DMS114 treated with DMSO at 0.1 percent for 48 hours (cell line): ENCODE results near the gene GCN1.
"Not testable (repeated sequence)": the region's sequence is repeated elsewhere in the genome, so short reads cannot be mapped to it uniquely, and the experiment has no call there.

Source experiments
- DNase-seq: peaks from one replicate; lab custom pipeline; 2025; ENCODE audit not compliant: unreplicated experiment; lab: John Stamatoyannopoulos, UW

GCN1 gene

DNA sequence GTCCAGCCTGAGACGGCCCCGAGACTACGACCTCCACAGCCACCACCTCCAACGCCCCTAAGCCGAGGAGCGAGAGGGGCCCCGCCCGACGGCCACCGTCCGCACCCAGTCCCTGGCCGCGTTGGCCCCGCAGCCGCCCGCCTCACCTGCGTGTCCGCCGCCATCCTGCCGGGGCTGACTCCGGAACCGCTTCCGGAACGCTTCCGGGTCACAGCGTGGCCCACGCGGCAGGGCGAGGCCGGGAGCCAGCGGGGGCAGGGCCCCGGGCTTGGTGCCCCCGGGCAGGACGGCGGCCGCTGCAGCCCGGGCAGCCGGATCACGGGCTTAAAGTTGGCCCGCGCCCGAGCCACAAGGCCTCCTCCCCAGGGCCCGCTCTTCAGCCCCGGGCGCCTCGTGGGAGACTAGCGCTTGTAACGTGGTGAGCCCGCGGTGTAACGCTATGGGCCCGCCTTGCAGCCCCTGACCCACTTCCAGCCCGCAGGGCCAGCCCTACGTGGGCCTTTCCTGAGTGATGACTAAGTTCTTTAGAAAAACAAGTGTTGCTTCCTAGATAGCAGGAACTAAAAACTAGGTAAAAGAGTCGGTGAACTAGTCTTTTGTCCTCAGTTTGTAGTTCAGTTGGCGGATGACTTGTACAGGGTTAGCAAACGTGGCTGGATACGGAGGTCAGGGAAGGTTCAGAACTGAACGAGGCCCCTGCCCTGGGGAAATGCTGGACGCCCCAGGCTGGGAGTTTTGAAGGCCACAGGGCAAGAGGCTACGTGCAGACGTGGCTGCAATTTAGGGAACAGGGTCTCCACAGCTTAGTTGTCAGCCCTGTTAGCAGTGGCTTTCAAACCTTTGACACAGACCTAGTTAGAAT lies at the start of gene GCN1:
GCN1 (minus strand) TSS at position 182 of the 862 bp plus-strand sequence; CDS start at position 164, 18 bp downstream.
- peak; percentile 78 for DNase-seq

DNA sequence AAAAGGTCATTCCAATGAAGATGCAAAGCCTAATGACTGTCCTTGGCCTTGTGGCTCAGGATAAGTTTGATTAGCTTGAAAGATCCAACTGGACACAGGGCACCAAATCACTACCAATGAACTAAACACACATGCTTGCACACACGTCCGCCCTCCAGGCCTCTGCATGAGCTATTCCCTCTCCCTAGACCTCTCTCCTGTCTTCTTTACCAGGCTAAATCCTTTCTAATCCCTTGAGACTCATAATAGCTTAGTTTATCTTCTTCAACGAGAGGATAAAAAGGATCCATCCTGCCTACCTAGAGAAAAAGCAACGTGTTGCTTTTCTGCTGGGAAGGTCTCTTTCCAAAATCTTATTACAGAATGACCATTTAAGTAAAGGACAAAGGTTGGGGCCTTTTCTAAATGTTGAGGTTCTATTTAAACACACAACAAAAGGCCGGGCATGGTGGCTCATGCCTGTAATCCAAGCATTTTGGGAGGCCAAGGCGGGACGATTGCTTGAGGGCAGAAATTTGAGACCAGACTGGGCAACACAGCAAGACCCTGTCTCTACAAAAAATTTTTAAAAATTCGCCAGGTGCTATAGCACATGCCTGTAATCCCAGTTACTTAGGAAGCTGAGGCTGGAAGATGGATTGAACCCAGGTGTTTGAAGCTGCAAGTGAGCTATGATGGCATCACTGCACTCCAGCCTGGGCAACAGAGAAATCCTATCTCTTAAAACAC lies 48.6 kb upstream of the GCN1 start:
- no peak for DNase-seq

GRCh38 chr12:120242275-120242799 lies 47.8 kb upstream of the GCN1 start:
- DNase-seq: no peak

DNA sequence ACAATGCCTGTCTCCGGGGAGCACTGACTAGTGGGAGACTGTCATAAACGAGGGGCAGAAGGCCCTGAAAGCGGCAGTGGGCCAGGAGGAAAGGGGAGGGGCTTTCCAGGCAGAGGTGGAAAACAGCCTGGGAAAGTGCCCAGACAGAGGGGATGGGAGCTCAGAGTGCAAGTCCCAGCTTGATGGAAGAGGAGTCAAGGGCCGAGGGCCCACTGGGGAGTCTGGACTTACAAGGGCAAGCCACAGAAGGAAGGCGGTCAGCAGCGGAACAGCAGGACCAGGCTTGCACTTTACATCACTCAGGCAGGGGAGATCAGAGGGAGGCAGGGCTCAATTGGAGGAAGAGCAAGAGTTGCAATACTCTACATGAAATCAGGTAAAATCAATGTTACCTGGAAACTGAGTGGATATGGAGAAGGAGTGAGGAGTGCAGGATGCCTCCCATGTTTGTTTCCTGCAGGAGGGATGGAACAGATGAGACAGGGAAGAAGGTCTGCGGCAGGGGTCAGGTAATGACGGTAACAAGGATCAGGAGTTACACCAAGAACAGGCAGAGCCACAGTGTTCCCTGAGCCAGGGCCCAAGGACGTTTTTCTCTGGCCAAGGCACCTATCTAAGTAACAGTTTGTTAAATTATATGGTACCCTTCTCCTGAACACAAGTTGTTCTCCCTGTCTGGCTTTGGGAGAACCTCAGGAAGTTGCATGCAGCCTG lies 47.2 kb upstream of the GCN1 start:
- no peak for DNase-seq

- no peak for DNase-seq
These were observed 45.9 kb upstream of the GCN1 start for GRCh38 chr12:120240495-120240833.

DNA sequence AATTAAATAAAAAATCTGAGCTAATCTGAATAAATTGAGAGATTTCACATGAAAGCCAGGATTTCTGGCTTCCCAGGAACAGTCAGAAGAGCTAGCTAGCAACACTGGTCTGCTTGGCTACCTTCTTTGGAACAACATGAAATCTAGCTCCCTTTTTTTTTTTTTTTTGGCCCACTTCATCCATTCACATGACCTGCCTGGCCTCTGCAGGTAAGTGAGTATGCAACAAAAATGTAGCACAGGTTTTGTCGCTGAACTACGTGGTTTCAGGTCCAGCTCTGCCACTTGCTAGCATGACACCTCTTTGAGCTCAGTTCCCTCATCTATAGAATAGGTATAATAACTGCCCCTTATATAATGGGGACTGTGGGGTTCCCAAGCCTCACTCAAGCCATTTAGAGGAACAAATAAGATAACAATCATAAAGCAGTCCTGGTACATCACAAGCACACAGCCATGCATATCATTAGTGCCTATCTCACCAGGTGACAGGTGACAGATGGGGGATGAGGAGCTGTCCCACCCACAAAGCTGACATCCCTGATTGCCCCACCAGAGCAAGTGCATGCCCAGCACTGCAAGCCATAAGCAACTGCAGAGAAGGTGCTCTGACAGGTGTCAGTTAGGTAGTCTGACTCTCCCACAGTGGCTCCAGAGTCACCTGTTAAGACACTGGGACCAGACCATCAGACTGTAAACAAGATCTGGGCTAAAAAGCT lies 45.4 kb upstream of the GCN1 start:
- DNase-seq: no peak

GRCh38 chr12:120238839-120239445 lies 44.4 kb upstream of the GCN1 start:
- DNase-seq: no peak

DNA sequence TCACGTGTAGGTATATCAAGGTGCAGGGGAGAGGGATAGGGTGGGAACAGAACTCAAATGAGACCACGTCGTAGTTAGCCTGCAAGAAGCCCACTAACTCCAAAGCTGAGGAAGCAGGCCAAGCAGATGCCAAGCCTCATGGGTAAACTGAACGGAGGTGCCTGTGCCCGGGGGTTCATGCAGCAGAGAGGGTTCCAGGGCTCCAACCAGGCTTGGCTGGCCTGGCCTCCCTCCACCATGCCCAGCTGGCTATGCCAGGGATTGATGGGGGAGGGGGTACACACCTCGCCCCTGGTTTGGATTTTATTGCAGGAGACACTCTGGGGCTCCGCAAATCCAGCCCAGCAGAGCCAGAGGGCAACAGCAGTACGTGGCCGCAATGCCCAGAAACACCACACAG lies 43.7 kb upstream of the GCN1 start:
- DNase-seq: no peak

DNA sequence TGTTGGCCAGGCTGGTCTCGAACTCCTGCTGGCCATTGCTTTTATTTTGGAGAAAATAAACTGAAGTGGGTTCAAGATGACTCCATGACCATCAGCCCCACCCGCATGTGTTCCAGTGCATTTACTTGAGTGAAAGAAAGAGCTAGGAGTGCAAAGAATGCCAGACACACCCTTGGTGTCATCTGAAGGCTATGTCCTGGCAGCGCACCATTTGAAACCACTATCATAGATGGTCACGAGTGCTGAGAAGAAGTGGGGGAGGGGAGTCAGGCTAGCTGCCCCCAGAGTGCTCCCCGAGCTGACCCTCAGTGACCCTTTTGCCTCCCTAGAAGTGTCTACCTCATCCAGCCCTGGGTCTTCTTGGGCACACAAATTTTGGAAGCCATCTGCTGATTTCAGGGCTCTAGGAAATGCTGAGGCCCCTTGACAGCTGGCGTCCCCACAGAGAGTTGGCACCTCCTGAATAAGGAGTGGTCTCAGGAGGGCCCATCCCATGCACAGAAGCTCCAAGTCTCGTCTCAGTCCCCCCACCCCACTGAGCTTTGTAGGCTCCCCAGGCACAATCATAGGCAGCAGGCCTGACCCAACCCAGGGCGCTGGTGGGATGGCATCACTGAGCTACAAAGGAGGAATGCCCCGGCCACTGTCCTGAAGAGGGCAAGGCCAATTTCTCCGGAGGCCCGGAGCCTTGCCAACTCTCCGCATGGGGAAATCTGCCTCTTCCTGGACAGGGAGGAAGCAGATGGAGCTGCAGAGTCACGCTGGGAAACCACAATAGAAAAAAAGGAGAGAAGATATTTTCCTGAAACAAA lies 43.1 kb upstream of the GCN1 start:
- DNase-seq: no peak

- not testable (repeated sequence) for DNase-seq
These were observed 42.3 kb upstream of the GCN1 start for GRCh38 chr12:120236809-120237208.

- no peak for DNase-seq
These were observed 41.1 kb upstream of the GCN1 start for GRCh38 chr12:120235369-120236323.

GRCh38 chr12:120234643-120235368 lies 40.3 kb upstream of the GCN1 start:
- peak; percentile 12 for DNase-seq

DNA sequence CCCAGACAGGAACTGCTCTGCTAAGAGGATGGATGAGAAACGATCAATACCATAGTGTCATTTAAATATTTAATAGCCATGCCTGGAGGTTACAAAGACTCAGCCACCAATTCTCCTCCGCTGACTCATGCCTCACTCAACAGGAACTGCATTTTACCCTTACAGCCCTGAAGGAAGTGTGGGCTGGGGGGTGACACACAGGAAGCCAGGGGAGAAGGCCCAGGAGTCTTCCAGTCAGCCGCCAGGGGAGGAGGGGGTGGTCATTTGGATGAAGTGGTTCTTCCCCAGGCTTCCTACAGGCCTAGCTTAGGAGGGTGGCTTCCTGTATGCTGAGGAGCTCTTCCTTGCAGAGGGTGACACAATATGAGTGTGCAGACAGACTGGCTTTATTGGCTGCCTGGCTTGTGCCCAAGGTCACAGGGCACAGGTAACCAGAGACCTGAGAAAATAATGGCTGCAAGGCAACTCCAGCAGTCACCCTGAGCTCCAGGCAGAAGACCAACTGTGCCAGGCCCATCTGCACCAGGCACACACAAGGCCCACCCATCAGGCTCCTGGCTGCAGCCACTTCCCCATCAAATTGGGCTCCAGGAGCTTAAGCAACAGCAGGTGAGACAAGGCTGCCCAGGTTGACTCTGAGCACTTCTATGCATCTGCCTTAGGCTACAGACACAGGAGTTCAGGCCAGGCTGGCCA lies 36.9 kb upstream of the GCN1 start:
- DNase-seq: no peak

- DNase-seq: no peak
These were observed 36.4 kb upstream of the GCN1 start for GRCh38 chr12:120230974-120231315.

GRCh38 chr12:120230326-120230973 lies 35.9 kb upstream of the GCN1 start:
- DNase-seq: no peak

DNA sequence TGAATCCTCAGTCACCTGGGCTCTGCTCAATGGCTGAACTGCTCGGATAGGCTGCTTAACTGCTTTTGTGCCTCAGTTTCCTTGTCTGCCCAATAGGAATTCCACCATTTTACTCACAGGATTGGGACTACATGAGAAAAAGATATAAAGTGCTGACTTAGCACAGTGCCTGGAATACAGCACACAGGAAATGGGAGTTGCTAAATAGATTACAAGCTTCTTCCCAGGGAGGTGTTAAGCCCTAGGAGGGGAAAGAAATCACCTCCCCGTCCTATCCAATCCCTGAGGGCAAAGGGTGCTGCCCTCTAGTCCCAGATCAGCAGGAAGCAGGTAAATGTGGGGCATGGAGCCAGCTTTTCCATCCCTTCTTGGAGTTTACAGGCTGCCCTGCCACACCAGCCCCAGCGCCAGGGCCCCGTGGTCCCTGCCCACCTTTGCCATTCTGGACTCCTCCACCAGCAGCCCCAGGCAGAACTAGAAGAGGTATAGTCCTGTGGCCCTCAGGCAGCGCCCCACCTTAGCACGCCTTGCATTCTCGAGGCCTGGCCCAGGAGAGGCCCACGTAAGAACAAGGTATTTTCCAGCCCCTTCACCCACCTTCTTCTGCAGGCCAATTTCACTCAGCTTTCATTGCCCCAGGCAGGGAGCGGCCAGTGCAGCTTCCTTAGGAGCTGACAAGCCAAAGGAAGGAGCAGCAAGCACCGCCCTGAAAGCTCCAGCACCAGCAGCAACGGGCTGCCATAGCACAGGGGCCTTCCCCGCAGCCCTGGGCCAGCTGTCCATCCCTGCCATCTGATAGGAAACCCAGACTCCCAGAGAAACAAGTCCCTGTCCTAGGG lies 35.2 kb upstream of the GCN1 start:
- no peak for DNase-seq
